ENCODE results near the gene MYO3B. TPM values are rescaled to one million over a fixed set of nuclear protein-coding genes. Genes with fewer than 3 reads are reported as not detected.

MYO3B gene
- total and polyA plus RNA-seq, 8 donors: 1.3 to 4.1 (median 2.6) TPM; not detected in 1

DNA sequence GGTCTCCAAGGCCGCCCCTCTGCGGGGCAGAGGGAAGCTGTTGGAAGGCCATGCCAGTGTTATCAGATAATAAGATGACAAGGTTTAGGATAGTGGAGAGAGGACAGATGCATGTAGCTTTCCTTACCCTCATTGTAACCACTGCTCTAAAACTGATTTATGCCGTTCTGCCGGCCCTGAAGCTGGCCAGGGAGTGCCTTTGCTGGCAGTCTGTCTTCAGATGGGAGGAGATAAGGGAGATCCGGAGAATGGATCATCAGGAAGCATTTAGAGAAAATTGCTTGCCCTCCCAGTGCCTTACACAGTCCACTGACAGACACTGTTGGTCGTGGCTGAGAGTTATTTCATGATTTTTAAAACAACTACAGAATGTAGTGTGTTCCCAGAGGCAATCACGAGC is 35.4 kb upstream of the MYO3B start:
- TF ChIP-seq, protein P1, sequence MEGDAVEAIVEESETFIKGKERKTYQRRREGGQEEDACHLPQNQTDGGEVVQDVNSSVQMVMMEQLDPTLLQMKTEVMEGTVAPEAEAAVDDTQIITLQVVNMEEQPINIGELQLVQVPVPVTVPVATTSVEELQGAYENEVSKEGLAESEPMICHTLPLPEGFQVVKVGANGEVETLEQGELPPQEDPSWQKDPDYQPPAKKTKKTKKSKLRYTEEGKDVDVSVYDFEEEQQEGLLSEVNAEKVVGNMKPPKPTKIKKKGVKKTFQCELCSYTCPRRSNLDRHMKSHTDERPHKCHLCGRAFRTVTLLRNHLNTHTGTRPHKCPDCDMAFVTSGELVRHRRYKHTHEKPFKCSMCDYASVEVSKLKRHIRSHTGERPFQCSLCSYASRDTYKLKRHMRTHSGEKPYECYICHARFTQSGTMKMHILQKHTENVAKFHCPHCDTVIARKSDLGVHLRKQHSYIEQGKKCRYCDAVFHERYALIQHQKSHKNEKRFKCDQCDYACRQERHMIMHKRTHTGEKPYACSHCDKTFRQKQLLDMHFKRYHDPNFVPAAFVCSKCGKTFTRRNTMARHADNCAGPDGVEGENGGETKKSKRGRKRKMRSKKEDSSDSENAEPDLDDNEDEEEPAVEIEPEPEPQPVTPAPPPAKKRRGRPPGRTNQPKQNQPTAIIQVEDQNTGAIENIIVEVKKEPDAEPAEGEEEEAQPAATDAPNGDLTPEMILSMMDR (IDR thresholded peaks at IDR 0.05): no peak

DNA sequence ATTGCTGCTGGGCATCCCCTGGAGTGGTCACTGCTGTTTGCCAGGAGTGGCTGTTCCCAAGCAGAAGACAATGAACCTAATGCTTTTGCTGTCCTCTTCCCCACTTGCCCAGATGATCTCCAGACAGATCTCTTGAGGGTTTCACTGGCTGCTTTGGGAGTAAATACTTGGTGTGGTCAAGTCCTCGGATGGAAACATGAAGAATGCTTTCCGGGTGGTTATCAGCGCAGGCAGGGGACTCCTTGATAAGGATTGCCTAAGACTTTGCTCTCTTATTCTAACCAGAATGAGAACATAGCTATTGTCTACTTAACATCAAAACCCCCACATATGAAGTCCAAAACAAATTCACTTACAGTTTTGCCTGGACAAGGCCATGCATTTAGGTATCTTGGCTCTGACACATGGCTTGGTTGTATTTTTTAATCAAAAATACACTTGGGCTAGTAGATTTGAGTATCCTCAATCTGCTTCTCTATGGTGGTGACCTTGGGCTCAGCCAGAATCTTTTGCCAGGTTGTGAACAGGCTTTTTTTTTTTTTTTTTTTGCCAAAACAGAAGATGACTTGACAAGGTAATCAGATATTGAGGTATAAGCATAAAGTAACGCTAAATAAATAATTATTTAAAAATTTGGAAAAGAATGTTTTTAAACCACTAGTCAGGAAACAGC is 34.8 kb upstream of the MYO3B start:
- Histone ChIP-seq H3K9me3 (no peaks in the 10 kb centered on the region), H3K4me3 (no peak overlapping the region), H3K27me3 (no peaks in the 10 kb centered on the region), H3K36me3 (no peaks in the 10 kb centered on the region), H3K27ac (no peak overlapping the region), H3K4me1 (no peaks in the 10 kb centered on the region)
- no peak for DNase-seq
- ATAC-seq: no peak
- TF ChIP-seq, protein P1 (IDR thresholded peaks at IDR 0.05): no peak
- intact Hi-C loops (cut with DNase I): no loop called here

More for the DNA sequence above, 35.4 kb upstream of the MYO3B start:
- Histone ChIP-seq H3K4me1 (no peaks in the 10 kb centered on the region), H3K9me3 (no peaks in the 10 kb centered on the region), H3K27me3 (no peaks in the 10 kb centered on the region), H3K36me3 (no peaks in the 10 kb centered on the region), H3K27ac (no peak overlapping the region), H3K4me3 (no peak overlapping the region)
- ATAC-seq (no peak), DNase-seq (no peak)
- intact Hi-C loops (cut with DNase I): no loop called here

DNA sequence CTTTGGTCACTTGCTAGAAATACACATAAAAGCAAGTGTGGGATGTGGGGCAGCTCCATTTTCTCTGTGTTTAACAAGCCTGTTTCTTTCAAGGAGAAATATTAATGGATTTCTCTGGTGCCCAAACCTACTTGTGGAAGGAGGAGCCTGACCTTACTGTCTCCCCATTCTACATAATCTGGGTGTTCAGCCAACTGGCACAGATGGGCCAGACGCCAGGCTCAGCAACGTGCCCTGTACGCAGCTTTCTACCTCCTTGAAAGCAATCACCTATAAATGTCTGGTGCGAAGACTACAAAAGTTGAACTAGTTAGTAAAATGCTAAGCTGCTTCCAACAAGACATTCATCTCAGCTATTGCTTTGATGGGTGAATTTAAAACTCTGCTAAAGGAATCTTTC is 33.2 kb upstream of the MYO3B start:
- no peaks in the 10 kb centered on the region for H3K36me3 ChIP-seq
- TF ChIP-seq, protein P1 (IDR thresholded peaks at IDR 0.05): no peak
- no peak overlapping the region for H3K27ac ChIP-seq
- DNase-seq: no peak
- H3K4me1 ChIP-seq: no peaks in the 10 kb centered on the region
- intact Hi-C loops (cut with DNase I): no loop called here
- no peak overlapping the region for H3K4me3 ChIP-seq
- ATAC-seq: no peak
- no peaks in the 10 kb centered on the region for H3K9me3 ChIP-seq
- no peaks in the 10 kb centered on the region for H3K27me3 ChIP-seq

GRCh38 chr2:170145191-170145590 is 32.8 kb upstream of the MYO3B start:
- Histone ChIP-seq H3K36me3 (no peaks in the 10 kb centered on the region), H3K27ac (no peak overlapping the region), H3K4me1 (no peaks in the 10 kb centered on the region), H3K27me3 (no peaks in the 10 kb centered on the region), H3K4me3 (no peak overlapping the region), H3K9me3 (no peaks in the 10 kb centered on the region)
- intact Hi-C loops (cut with DNase I): no loop called here
- ATAC-seq: no peak
- TF ChIP-seq, protein P1 (IDR thresholded peaks at IDR 0.05): no peak
- DNase-seq: no peak

DNA sequence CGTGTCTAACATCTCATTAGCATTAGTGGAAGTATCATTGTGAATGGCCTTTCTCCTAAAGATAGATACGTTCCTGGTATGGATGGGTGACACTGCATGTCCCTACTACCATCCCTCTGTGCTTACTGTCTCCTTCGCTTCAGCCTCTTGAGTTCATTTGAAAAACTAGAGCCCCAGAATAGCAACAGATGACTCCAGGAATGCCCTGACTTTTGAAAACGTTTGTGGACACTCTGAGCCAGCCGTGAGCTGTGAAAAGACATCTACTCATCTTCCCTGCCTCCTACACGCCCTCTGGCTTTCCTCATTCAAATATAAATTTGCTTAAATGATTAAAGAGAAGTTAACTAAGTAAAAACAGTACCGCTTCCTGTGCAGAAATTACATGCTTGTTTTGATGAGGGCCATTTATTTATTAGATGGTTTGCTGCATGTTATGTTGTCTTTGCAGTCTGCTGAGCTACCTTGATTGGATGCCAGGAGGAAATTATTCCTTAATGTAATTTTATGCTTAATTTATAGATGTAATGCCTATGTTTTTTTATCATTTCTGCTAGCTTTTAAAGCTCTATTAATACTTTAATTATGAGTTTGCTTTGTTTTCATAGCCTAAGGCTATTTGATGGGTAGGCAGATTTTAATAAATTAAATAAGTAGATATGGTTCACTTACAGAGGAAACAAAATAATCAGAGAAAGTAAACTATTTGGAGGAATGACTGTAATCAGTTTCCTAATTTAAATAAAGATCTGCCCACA is 32.1 kb upstream of the MYO3B start:
- DNase-seq: no peak
- TF ChIP-seq, protein P1 (IDR thresholded peaks at IDR 0.05): no peak

More for the DNA sequence above, 32.1 kb upstream of the MYO3B start:
- no peaks in the 10 kb centered on the region for H3K27me3 ChIP-seq
- H3K4me1 ChIP-seq: no peaks in the 10 kb centered on the region
- no peaks in the 10 kb centered on the region for H3K36me3 ChIP-seq
- no peaks in the 10 kb centered on the region for H3K9me3 ChIP-seq
- H3K4me3 ChIP-seq: no peak overlapping the region
- intact Hi-C loops (cut with DNase I): no loop called here
- H3K27ac ChIP-seq: no peak overlapping the region
- ATAC-seq: no peak

Data from left lung (tissue), 10 donors.